HG02798 (cell line): ENCODE data around the gene HMG20B.

Experiments used
- ATAC-seq: cut with Tn5 transposase; IDR thresholded peaks from one replicate; pipeline ENCODE4 v1.9.1; 2021; ENCODE audit warnings: mild to moderate bottlenecking; ENCODE audit not compliant: unreplicated experiment, poor library complexity

HMG20B gene

GRCh38 chr19:3536429-3537100 is 36.2 kb upstream of the HMG20B start:
- ATAC-seq = no peak

- no peak for ATAC-seq
These were observed 35.7 kb upstream of the HMG20B start for GRCh38 chr19:3537101-3537437.

- ATAC-seq = no peak
These were observed 35.1 kb upstream of the HMG20B start for GRCh38 chr19:3537438-3538240.

GRCh38 chr19:3538258-3538929 is 34.4 kb upstream of the HMG20B start:
- ATAC-seq = no peak

- ATAC-seq = no peak
These were observed 33.6 kb upstream of the HMG20B start, which contains the start of gene TEKTIP1 for GRCh38 chr19:3538965-3539755. Gene TEKTIP1, plus strand, starts transcription at chr19:3539174. Its CDS starts 4 bp downstream, at chr19:3539178.

GRCh38 chr19:3539756-3540118 is 33.0 kb upstream of the HMG20B start:
- ATAC-seq = no peak

GRCh38 chr19:3543150-3544057 is 29.3 kb upstream of the HMG20B start:
- no peak for ATAC-seq

GRCh38 chr19:3544058-3544376 is 28.7 kb upstream of the HMG20B start:
- no peak for ATAC-seq

- peak; percentile 46 for ATAC-seq
These were observed 27.7 kb upstream of the HMG20B start for GRCh38 chr19:3544742-3545668.

- ATAC-seq = no peak
These were observed 27.1 kb upstream of the HMG20B start for GRCh38 chr19:3545669-3546034.

- ATAC-seq = no peak
These were observed 26.6 kb upstream of the HMG20B start for GRCh38 chr19:3546119-3546518.

- ATAC-seq = no peak
These were observed 25.4 kb upstream of the HMG20B start for GRCh38 chr19:3547301-3547731.

- ATAC-seq = no peak
These were observed 24.9 kb upstream of the HMG20B start for GRCh38 chr19:3547767-3548282.

- no peak for ATAC-seq
These were observed 24.1 kb upstream of the HMG20B start for GRCh38 chr19:3548606-3549005.

GRCh38 chr19:3549816-3550215 is 22.9 kb upstream of the HMG20B start:
- ATAC-seq = no peak

- no peak for ATAC-seq
These were observed 21.6 kb upstream of the HMG20B start for GRCh38 chr19:3550947-3551791.

GRCh38 chr19:3551792-3552095 is 21.0 kb upstream of the HMG20B start:
- no peak for ATAC-seq
